CD14-positive monocyte (primary cell): ENCODE measurements around the gene ORC3. TPM values are rescaled to one million over a fixed set of nuclear protein-coding genes. Genes with fewer than 3 reads are reported as not detected.

Source experiments
- DNase-seq, 3 donors: peaks; one replicate each; pipeline ENCODE4 v3.0.0-alpha.2; 2011 to 2022
- H2AFZ ChIP-seq: 2 replicates; pipeline ENCODE4 v1.6.0; 2012; ENCODE audit warnings: mild to moderate bottlenecking, low read depth, low read length, inconsistent platforms; ENCODE audit not compliant: insufficient read depth, poor library complexity, severe bottlenecking
- H3K27ac ChIP-seq, 2 donors: 1 replicate in 1 of 2; 2 replicates in 1 of 2; pipeline ENCODE4 v1.5.1; 2012 to 2013; ENCODE audit warnings: low read length in 2 of 2, control low read depth in 1 of 2, inconsistent platforms in 1 of 2, low read depth in 1 of 2, mild to moderate bottlenecking in 1 of 2
- H3K27me3 ChIP-seq, 2 donors: one replicate each; pipeline versions ENCODE4 v1.6.0 to v1.6.1; 2011 to 2013; ENCODE audit warnings: low read length in 2 of 2; ENCODE audit not compliant: control insufficient read depth in 2 of 2, insufficient read depth in 2 of 2
- H3K36me3 ChIP-seq, 2 donors: replicated peaks in 1 of 2; 1 replicate in 1 of 2; 2 replicates in 1 of 2; pipeline versions ENCODE4 v1.5.1 to v1.6.1; 2012 to 2013; ENCODE audit warnings: low read length in 2 of 2, control low read depth in 1 of 2, inconsistent platforms in 1 of 2, mild to moderate bottlenecking in 1 of 2; ENCODE audit not compliant: insufficient read depth in 2 of 2, control insufficient read depth in 1 of 2
- H3K4me1 ChIP-seq, 2 donors: 1 replicate in 1 of 2; 2 replicates in 1 of 2; pipeline versions ENCODE4 v1.5.1 to v1.6.1; 2012 to 2013; ENCODE audit warnings: low read length in 2 of 2, control low read depth in 1 of 2, inconsistent platforms in 1 of 2, mild to moderate bottlenecking in 1 of 2, moderate library complexity in 1 of 2; ENCODE audit not compliant: insufficient read depth in 2 of 2, control insufficient read depth in 1 of 2
- H3K4me2 ChIP-seq: replicated peaks from 2 replicates; pipeline ENCODE3; 2012; ENCODE audit warnings: low read length, moderate library complexity, mild to moderate bottlenecking; ENCODE audit not compliant: poor library complexity, severe bottlenecking; ENCODE audit errors: extremely low read depth
- H3K4me3 ChIP-seq, 3 experiments: fragments of 200-600 bp in 1 of 3; sonication (generic) in 1 of 3; replicated peaks in 1 of 3; 1 replicate in 2 of 3; 2 replicates in 1 of 3; pipeline ENCODE4 v1.5.1; 2011 to 2013; ENCODE audit warnings: low read length in 3 of 3, mild to moderate bottlenecking in 3 of 3, control low read depth in 2 of 3, low read depth in 2 of 3, inconsistent platforms in 1 of 3, moderate library complexity in 1 of 3
- H3K79me2 ChIP-seq: 2 replicates; pipeline ENCODE4 v1.6.0; 2012; ENCODE audit warnings: mild to moderate bottlenecking, control low read depth, inconsistent platforms, low read length, moderate library complexity; ENCODE audit not compliant: insufficient read depth
- H3K9ac ChIP-seq: 2 replicates; pipeline ENCODE4 v1.6.0; 2017; ENCODE audit warnings: low read length, mild to moderate bottlenecking; ENCODE audit not compliant: insufficient read depth, poor library complexity, severe bottlenecking
- H3K9me3 ChIP-seq, 2 donors: replicated peaks in 1 of 2; 1 replicate in 1 of 2; 2 replicates in 1 of 2; pipeline versions ENCODE4 v1.5.1 to v1.6.1; 2012 to 2013; ENCODE audit warnings: low read length in 2 of 2, control low read depth in 1 of 2; ENCODE audit not compliant: control insufficient read depth in 1 of 2, insufficient read depth in 1 of 2
- H4K20me1 ChIP-seq: 2 replicates; pipeline ENCODE4 v1.6.0; 2012; ENCODE audit warnings: mild to moderate bottlenecking, low read length, control low read depth, moderate library complexity; ENCODE audit not compliant: insufficient read depth
- H3K27ac Mint-ChIP-seq, 7 donors: one replicate each; pipeline ENCODE4 v1.8.0; 2020; ENCODE audit warnings: mild to moderate bottlenecking in 7 of 7, mixed read lengths in 7 of 7, moderate library complexity in 6 of 7, inconsistent platforms in 2 of 7
- H3K27me3 Mint-ChIP-seq, 3 donors: one replicate each; pipeline ENCODE4 v1.8.0; 2021 to 2022; ENCODE audit warnings: low read depth in 3 of 3, mild to moderate bottlenecking in 3 of 3, mixed read lengths in 3 of 3, moderate library complexity in 3 of 3, inconsistent platforms in 1 of 3
- H3K36me3 Mint-ChIP-seq, 2 donors: one replicate each; pipeline ENCODE4 v1.8.0; 2020; ENCODE audit warnings: mixed read lengths in 2 of 2, inconsistent platforms in 1 of 2, mild to moderate bottlenecking in 1 of 2
- H3K4me1 Mint-ChIP-seq: one replicate; pipeline ENCODE4 v1.8.0; 2020; ENCODE audit warnings: mild to moderate bottlenecking, mixed read lengths
- H3K4me3 Mint-ChIP-seq, 2 donors: one replicate each; pipeline ENCODE4 v1.8.0; 2020; ENCODE audit warnings: mild to moderate bottlenecking in 2 of 2, mixed read lengths in 2 of 2, moderate library complexity in 1 of 2
- H3K9me3 Mint-ChIP-seq, 7 donors: one replicate each; pipeline ENCODE4 v1.8.0; 2020 to 2022; ENCODE audit warnings: mixed read lengths in 7 of 7, mild to moderate bottlenecking in 6 of 7, moderate library complexity in 6 of 7, inconsistent platforms in 2 of 7
- WGBS: methylation state at CpG from one replicate; pipeline ENCODE4 v1.1.5; 2013; ENCODE audit warnings: missing lambda C conversion rate; ENCODE audit not compliant: insufficient coverage; 5-methylcytosine and 5-hydroxymethylcytosine counted together
- intact Hi-C, 2 donors: fragments of 100-400 bp; cut with micrococcal nuclease; formaldehyde crosslinking; loops; one replicate each; pipeline versions ENCODE4 v1.15.0 to v1.15.1; 2023
- polyA plus RNA-seq, 3 donors: library from polyadenylated mRNA; depleted of rRNA in 1 of 3; unstranded in 2 of 3; stranded (reverse) in 1 of 3; fragments of 300-500 nt in 2 of 3; fragments of >200 nt in 1 of 3; fragmentation: Illumina TruSeq in 2 of 3; gene quantifications; 1 replicate in 2 of 3; 2 replicates in 1 of 3; pipeline ENCODE4 v1.2.3, GENCODE V29; 2012 to 2021
- TF ChIP-seq, protein P1 (sequence below): fragments of 200-600 bp; IDR thresholded peaks from one replicate; pipeline ENCODE4 v1.8.0; 2022; ENCODE audit warnings: antibody characterized with exemption, mild to moderate bottlenecking

Gene ORC3
- polyA plus RNA-seq, 3 donors = 9.1 to 20.7 (median 16.2) TPM

DNA sequence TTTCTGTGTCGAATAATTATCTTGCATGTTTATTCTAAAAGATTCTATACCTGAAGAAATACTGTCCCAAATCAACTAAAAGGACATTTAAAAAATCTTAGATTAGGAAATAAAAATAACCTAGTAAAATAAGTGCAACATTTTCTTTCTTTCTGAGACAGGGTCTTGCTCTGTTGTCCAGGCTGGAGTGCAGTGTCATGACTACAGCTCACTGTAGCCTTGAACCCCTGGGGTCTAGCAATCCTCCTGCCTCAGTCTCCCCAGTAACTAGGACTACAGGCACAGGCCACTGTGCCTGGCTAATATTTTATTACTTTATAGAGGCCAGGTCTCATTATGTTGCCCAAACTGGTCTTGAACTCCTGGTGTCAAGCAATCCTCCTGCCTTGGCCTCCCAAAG lies 48.9 kb upstream of the ORC3 start:
- H3K4me2 ChIP-seq = no peak overlapping the region
- Mint-ChIP-seq H3K4me1 (peaks cover 10% of the 10 kb centered on the region), H3K27me3 (peaks cover 0 to 4% (median 0%) of the 10 kb centered on the region in 3 donors), H3K36me3 (peaks cover 51 to 64% of the 10 kb centered on the region in 2 donors), H3K9me3 (peaks cover 4 to 14% (median 8%) of the 10 kb centered on the region in 7 donors), H3K4me3 (no peak overlapping the region), H3K27ac (peak overlapping the region in 1 of 7 donors; percentile 15)
- no peak overlapping the region for H3K4me3 ChIP-seq
- H3K4me1 ChIP-seq = peaks cover 3 to 12% of the 10 kb centered on the region in 2 donors
- intact Hi-C loops = no loop called here
- H3K27ac ChIP-seq = no peak overlapping the region
- H3K9me3 ChIP-seq = peaks cover 8 to 10% of the 10 kb centered on the region in 2 donors
- no peak for DNase-seq
- H2AFZ ChIP-seq = no peak overlapping the region
- no peak overlapping the region for H3K9ac ChIP-seq
- no peaks in the 10 kb centered on the region for H3K27me3 ChIP-seq
- H4K20me1 ChIP-seq = no peaks in the 10 kb centered on the region
- TF ChIP-seq, protein P1, sequence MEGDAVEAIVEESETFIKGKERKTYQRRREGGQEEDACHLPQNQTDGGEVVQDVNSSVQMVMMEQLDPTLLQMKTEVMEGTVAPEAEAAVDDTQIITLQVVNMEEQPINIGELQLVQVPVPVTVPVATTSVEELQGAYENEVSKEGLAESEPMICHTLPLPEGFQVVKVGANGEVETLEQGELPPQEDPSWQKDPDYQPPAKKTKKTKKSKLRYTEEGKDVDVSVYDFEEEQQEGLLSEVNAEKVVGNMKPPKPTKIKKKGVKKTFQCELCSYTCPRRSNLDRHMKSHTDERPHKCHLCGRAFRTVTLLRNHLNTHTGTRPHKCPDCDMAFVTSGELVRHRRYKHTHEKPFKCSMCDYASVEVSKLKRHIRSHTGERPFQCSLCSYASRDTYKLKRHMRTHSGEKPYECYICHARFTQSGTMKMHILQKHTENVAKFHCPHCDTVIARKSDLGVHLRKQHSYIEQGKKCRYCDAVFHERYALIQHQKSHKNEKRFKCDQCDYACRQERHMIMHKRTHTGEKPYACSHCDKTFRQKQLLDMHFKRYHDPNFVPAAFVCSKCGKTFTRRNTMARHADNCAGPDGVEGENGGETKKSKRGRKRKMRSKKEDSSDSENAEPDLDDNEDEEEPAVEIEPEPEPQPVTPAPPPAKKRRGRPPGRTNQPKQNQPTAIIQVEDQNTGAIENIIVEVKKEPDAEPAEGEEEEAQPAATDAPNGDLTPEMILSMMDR = no peak
- no CpG with 5 or more reads among the region's 1 CpG for WGBS
- no peaks in the 10 kb centered on the region for H3K79me2 ChIP-seq
- peaks cover 40 to 68% of the 10 kb centered on the region in 2 donors for H3K36me3 ChIP-seq

DNA sequence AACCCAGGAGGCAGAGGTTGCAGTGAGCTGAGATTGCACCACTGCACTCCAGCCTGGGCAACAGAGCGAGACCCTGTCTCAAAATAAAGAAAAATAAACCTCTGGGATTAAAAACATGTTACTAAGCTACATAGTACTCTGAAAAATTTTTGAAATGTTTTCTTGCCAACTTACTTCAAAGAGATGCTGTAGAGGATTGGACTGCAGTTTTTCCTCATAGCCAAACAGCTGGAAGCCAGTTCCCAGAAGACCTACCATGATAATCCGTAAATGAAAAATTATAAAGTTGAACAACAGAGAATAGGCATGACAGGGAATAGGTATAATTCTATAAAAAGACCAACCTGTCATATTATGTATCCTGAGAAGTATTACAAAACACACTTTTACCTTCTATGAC lies 48.2 kb upstream of the ORC3 start:
- Mint-ChIP-seq H3K4me3 (no peak overlapping the region), H3K27ac (peak overlapping the region in 1 of 7 donors; percentile 60), H3K27me3 (peaks cover 0 to 4% (median 0%) of the 10 kb centered on the region in 3 donors), H3K4me1 (peaks cover 5% of the 10 kb centered on the region), H3K36me3 (peaks cover 55 to 71% of the 10 kb centered on the region in 2 donors), H3K9me3 (peaks cover 4 to 14% (median 8%) of the 10 kb centered on the region in 7 donors)
- H3K9me3 ChIP-seq = peaks cover 8 to 10% of the 10 kb centered on the region in 2 donors
- intact Hi-C loops = no loop called here
- no peak overlapping the region for H3K4me2 ChIP-seq
- WGBS = no CpG with 5 or more reads among the region's 2 CpGs
- no peak for DNase-seq
- no peak overlapping the region for H2AFZ ChIP-seq
- H3K79me2 ChIP-seq = no peaks in the 10 kb centered on the region
- TF ChIP-seq, protein P1 = no peak
- no peak overlapping the region for H3K9ac ChIP-seq
- no peaks in the 10 kb centered on the region for H4K20me1 ChIP-seq
- H3K36me3 ChIP-seq = peaks cover 47 to 75% of the 10 kb centered on the region in 2 donors
- peaks cover 3 to 7% of the 10 kb centered on the region in 2 donors for H3K4me1 ChIP-seq
- no peak overlapping the region for H3K27ac ChIP-seq
- H3K27me3 ChIP-seq = no peaks in the 10 kb centered on the region
- H3K4me3 ChIP-seq = no peak overlapping the region
